ENCODE results near the gene TTC7B. TPM values are rescaled to one million over a fixed set of nuclear protein-coding genes. Genes with fewer than 3 reads are reported as not detected.

The TTC7B gene
- total and polyA plus RNA-seq, 2 donors (not counting 1 experiment from before 2014, with no cell fraction given) = 18.8 to 37.5 TPM

DNA sequence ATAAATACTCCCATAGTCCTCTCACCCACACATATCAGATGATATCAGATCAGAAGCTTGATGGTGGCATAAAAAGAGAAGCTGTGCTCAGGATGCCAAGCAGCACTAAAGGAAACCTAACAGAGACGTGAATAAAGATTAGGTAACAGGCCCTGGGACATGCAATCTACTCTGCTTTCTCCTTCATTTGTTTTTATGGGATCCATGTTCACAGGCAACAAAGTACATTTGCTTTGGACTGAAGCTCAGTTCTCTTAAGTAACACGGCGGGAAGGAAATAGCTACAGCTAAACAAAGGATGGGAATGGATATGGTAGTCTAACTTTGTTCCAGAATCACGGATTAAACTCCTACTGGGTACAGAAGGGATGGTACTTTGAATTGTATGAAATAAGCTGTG is 119.5 kb downstream of the TTC7B start:
- Histone ChIP-seq H3K27me3 (ENCODE audit: control insufficient read depth, insufficient read depth, low read length) (no peaks in the 10 kb centered on the region), H2AFZ (ENCODE audit: low read length) (no peak overlapping the region), H3K79me2 (ENCODE audit: control insufficient read depth, insufficient read depth, low read length) (no peaks in the 10 kb centered on the region), H3K4me3 (replicated peaks in 1 of 4; ENCODE audit: control extremely low read depth in 1 of 4, insufficient read depth in 1 of 4, low read depth in 3 of 4, low read length in 4 of 4) (no peak overlapping the region), H3K27ac (ENCODE audit: insufficient read depth, low read length) (no peak overlapping the region), H3K4me2 (ENCODE audit: extremely low read depth, insufficient read depth, low read length) (no peak overlapping the region), H3K9me3 (ENCODE audit: control insufficient read depth, insufficient read depth, low read depth, low read length) (no peaks in the 10 kb centered on the region), H4K20me1 (ENCODE audit: control insufficient read depth, extremely low read depth, insufficient read depth, low read length) (peaks cover 1% of the 10 kb centered on the region), H3K36me3 (ENCODE audit: control insufficient read depth, insufficient read depth, low read length) (no peaks in the 10 kb centered on the region), H3K9ac (ENCODE audit: insufficient read depth, low read length) (no peak overlapping the region), H3K4me1 (ENCODE audit: control insufficient read depth, extremely low read depth, insufficient read depth, low read length) (peaks cover 6% of the 10 kb centered on the region)
- DNase-seq (ENCODE audit: low read depth in 2 of 2) = no peak
- no peak for TF ChIP-seq EZH2 (IDR thresholded peaks at IDR 0.05; ENCODE audit: low read length, missing control alignments)
- no peak for TF ChIP-seq CTCF (conservative IDR thresholded peaks at IDR 0.05 in 1 of 2, IDR thresholded peaks at IDR 0.05 in 1 of 2; ENCODE audit: low read depth in 1 of 2, low read length in 2 of 2)

DNA sequence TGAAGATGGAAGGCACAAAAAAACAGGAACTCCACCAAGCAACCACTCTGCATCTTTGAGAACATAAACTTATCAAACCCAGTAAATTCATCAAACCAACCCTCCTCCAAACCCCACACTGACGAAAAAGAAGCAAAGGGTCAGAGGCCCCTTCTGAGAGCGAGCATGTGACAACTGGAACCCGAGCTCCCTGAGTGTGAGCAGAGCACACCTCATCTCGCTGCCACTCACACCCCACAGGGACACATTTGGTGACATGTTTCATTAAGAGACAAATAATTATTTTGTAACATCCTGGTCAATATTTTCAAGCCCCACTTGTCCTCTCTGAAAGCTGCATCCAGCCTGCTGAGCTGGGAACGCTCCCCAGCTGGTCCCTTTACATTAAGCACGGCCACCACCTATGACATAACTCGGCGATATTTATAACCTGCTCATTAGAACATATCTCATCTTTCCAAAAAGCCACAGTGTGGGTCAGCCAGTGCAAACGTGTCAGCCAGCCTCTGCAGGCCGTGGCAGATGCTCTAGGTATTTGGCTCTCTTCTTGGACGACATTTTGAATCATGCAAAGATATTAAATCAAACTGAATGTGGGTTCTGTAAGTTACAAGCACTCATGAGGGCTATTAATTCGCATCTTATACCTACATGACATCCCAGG is 120.1 kb downstream of the TTC7B start:
- no peak overlapping the region for H3K4me2 ChIP-seq (ENCODE audit: extremely low read depth, insufficient read depth, low read length)
- H3K4me1 ChIP-seq (ENCODE audit: control insufficient read depth, extremely low read depth, insufficient read depth, low read length) = peaks cover 6% of the 10 kb centered on the region
- no peaks in the 10 kb centered on the region for H3K9me3 ChIP-seq (ENCODE audit: control insufficient read depth, insufficient read depth, low read depth, low read length)
- no peak overlapping the region for H3K27ac ChIP-seq (ENCODE audit: insufficient read depth, low read length)
- H3K36me3 ChIP-seq (ENCODE audit: control insufficient read depth, insufficient read depth, low read length) = no peaks in the 10 kb centered on the region
- no peak overlapping the region for H2AFZ ChIP-seq (ENCODE audit: low read length)
- H3K79me2 ChIP-seq (ENCODE audit: control insufficient read depth, insufficient read depth, low read length) = no peaks in the 10 kb centered on the region
- TF ChIP-seq CTCF (conservative IDR thresholded peaks at IDR 0.05 in 1 of 2, IDR thresholded peaks at IDR 0.05 in 1 of 2; ENCODE audit: low read depth in 1 of 2, low read length in 2 of 2) = no peak
- TF ChIP-seq EZH2 (IDR thresholded peaks at IDR 0.05; ENCODE audit: low read length, missing control alignments) = no peak
- no peaks in the 10 kb centered on the region for H3K27me3 ChIP-seq (ENCODE audit: control insufficient read depth, insufficient read depth, low read length)
- H3K4me3 ChIP-seq (replicated peaks in 1 of 4; ENCODE audit: control extremely low read depth in 1 of 4, insufficient read depth in 1 of 4, low read depth in 3 of 4, low read length in 4 of 4) = no peak overlapping the region
- no peak overlapping the region for H3K9ac ChIP-seq (ENCODE audit: insufficient read depth, low read length)
- peaks cover 1% of the 10 kb centered on the region for H4K20me1 ChIP-seq (ENCODE audit: control insufficient read depth, extremely low read depth, insufficient read depth, low read length)
- no peak for DNase-seq (ENCODE audit: low read depth in 2 of 2)

- no peak for DNase-seq (ENCODE audit: low read depth in 2 of 2)
- Histone ChIP-seq H3K27ac (ENCODE audit: insufficient read depth, low read length) (no peak overlapping the region), H3K79me2 (ENCODE audit: control insufficient read depth, insufficient read depth, low read length) (no peaks in the 10 kb centered on the region), H3K36me3 (ENCODE audit: control insufficient read depth, insufficient read depth, low read length) (no peaks in the 10 kb centered on the region), H3K27me3 (ENCODE audit: control insufficient read depth, insufficient read depth, low read length) (no peaks in the 10 kb centered on the region), H4K20me1 (ENCODE audit: control insufficient read depth, extremely low read depth, insufficient read depth, low read length) (peaks cover 1% of the 10 kb centered on the region), H3K4me3 (replicated peaks in 1 of 4; ENCODE audit: control extremely low read depth in 1 of 4, insufficient read depth in 1 of 4, low read depth in 3 of 4, low read length in 4 of 4) (no peak overlapping the region), H2AFZ (ENCODE audit: low read length) (no peak overlapping the region), H3K9ac (ENCODE audit: insufficient read depth, low read length) (no peak overlapping the region), H3K4me2 (ENCODE audit: extremely low read depth, insufficient read depth, low read length) (no peak overlapping the region), H3K9me3 (ENCODE audit: control insufficient read depth, insufficient read depth, low read depth, low read length) (no peaks in the 10 kb centered on the region), H3K4me1 (ENCODE audit: control insufficient read depth, extremely low read depth, insufficient read depth, low read length) (peaks cover 6% of the 10 kb centered on the region)
- no peak for TF ChIP-seq EZH2 (IDR thresholded peaks at IDR 0.05; ENCODE audit: low read length, missing control alignments)
- no peak for TF ChIP-seq CTCF (conservative IDR thresholded peaks at IDR 0.05 in 1 of 2, IDR thresholded peaks at IDR 0.05 in 1 of 2; ENCODE audit: low read depth in 1 of 2, low read length in 2 of 2)
These were observed 122.8 kb downstream of the TTC7B start for GRCh38 chr14:90693413-90693812.

All from fibroblast of lung (primary cell).